Measurements from ENCODE around the gene GAL.

The GAL gene

DNA sequence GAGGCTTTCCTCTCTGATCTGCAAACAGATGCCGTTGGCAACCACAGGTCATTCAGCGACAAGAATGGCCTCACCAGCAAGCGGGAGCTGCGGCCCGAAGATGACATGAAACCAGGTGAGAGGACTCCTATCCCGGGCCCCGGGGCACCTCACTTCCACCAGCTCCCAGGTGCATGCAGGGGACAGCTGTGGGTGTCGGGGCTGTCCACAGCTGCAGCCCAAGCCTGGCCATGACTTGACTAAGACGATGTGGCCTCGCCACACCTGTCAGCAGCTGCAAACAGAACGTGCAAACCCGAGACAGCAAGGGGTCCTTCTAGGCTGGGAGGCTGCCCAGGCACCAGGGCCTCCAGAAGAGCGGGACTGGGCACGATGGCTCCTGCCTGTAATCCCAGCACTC lies 3.6 kb downstream of the GAL start:
- no peak for DNase-seq (ENCODE audit: low read depth)

DNA sequence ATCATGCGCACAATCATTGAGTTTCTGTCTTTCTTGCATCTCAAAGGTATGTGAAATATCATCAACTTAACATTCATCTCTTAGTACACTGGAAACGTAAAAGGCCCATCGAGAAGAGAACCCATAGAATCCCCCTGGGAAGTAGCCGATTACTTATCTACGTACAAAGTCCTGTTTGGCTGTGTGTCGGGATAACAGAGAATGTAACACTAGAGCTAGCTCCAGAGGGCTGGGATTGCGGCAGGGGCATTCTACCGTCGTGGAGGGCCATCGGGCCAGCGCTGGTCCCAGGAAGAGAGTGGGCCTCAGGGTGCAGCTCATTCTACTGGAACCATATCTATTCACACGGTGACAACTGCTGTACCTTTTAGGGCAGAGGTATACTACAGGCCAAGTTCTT lies 4.5 kb downstream of the GAL start:
- TF ChIP-seq, protein P1, sequence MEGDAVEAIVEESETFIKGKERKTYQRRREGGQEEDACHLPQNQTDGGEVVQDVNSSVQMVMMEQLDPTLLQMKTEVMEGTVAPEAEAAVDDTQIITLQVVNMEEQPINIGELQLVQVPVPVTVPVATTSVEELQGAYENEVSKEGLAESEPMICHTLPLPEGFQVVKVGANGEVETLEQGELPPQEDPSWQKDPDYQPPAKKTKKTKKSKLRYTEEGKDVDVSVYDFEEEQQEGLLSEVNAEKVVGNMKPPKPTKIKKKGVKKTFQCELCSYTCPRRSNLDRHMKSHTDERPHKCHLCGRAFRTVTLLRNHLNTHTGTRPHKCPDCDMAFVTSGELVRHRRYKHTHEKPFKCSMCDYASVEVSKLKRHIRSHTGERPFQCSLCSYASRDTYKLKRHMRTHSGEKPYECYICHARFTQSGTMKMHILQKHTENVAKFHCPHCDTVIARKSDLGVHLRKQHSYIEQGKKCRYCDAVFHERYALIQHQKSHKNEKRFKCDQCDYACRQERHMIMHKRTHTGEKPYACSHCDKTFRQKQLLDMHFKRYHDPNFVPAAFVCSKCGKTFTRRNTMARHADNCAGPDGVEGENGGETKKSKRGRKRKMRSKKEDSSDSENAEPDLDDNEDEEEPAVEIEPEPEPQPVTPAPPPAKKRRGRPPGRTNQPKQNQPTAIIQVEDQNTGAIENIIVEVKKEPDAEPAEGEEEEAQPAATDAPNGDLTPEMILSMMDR (IDR thresholded peaks at IDR 0.05; ENCODE audit: low read length, missing control alignments) = no peak
- no peak overlapping the region for H3K4me3 ChIP-seq (replicated peaks; ENCODE audit: low read depth, low read length)
- no peak for DNase-seq (ENCODE audit: low read depth)

More for the DNA sequence above, 3.6 kb downstream of the GAL start:
- TF ChIP-seq, protein P1 (IDR thresholded peaks at IDR 0.05; ENCODE audit: low read length, missing control alignments) = no peak
- no peak overlapping the region for H3K4me3 ChIP-seq (replicated peaks; ENCODE audit: low read depth, low read length)

DNA sequence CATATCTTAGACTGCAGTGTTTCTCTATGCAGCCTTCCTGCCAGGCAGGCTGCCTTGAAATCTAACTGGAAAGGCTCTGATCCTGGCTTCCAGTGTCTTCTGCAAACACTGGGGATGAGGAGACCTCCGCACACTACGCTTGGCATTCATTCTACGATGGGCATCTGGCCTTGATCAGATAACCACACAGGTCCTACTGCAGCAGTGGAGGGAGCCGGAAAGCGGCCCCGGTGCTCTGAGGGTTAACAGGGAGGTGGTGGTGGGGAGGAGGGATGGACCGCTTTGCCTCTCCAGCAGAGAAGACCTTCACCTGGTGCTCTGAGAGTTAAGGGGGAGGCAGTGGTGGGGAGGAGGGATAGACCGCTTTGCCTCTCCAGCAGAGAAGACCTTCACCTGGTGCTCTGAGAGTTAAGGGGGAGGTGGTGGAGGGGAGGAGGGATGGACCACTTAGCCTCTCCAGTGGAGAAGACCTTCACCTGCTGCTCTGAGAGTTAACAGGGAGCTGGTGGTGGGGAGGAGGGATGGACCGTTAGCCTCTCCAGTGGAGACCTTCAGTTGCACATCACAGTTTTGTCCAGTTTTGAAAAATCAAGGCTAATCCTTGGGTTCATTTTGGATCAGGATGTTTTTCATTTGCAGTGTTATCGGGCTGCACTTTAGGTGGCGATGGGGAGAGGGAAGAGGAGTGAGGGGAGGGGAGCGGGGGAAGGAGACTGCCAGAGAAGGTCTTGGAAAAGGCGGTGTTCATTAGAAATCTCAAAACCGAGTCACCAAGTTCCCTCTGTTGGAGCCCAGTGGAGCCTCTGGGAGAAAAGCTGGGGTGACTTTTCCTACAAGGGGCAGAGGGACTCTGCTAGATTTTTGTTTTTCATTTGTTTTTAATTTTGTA lies 5.6 kb downstream of the GAL start:
- TF ChIP-seq, protein P1 (IDR thresholded peaks at IDR 0.05; ENCODE audit: low read length, missing control alignments) = no peak
- H3K4me3 ChIP-seq (replicated peaks; ENCODE audit: low read depth, low read length) = no peak overlapping the region
- DNase-seq (ENCODE audit: low read depth) = no peak

DNA sequence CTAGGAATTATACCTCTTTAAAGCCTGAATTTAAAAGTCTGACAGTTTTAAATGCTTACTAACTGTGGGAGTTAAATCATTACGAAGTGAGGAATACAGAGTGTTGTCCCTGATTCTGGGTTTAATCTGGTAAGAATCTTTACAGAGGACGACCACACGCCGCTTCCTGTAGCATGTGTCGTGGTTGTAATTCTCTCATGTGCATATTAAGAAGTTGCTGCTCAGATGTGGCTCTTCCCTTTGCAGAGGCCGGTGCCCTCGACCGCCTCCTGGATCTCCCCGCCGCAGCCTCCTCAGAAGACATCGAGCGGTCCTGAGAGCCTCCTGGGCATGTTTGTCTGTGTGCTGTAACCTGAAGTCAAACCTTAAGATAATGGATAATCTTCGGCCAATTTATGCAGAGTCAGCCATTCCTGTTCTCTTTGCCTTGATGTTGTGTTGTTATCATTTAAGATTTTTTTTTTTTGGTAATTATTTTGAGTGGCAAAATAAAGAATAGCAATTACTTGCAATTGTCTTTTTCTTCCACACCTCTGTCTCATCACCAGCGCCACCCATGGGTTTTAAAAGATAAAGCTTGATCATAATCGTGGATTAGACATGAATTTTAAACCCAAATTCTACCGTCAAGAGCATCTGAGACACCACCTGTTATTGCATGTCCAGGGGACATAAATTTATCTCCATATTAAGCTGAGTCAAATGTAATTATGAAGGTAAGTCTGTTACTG lies 6.5 kb downstream of the GAL start:
- no peak overlapping the region for H3K4me3 ChIP-seq (replicated peaks; ENCODE audit: low read depth, low read length)
- DNase-seq (ENCODE audit: low read depth) = no peak
- TF ChIP-seq, protein P1 (IDR thresholded peaks at IDR 0.05; ENCODE audit: low read length, missing control alignments) = no peak

DNA sequence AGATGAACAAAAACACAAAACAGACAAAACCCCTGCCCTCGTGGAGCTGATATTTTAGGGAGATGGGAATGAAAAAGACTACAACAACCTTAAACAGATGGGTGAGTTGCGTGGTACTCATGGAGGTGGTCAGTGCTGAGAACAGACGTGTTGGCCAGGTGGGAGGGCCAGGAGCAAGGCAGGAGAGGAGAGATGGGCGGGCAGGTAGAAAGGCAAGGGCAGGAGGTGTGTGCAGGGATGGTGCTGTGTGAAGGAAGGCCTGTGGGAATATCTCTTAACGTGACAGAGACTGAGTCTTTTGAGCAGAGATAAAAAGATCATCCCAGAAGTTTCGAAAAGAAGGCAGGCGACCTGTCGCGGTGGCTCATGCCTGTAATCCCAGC lies 7.0 kb downstream of the GAL start:
- no peak overlapping the region for H3K4me3 ChIP-seq (replicated peaks; ENCODE audit: low read depth, low read length)
- no peak for DNase-seq (ENCODE audit: low read depth)
- TF ChIP-seq, protein P1 (IDR thresholded peaks at IDR 0.05; ENCODE audit: low read length, missing control alignments) = no peak

DNA sequence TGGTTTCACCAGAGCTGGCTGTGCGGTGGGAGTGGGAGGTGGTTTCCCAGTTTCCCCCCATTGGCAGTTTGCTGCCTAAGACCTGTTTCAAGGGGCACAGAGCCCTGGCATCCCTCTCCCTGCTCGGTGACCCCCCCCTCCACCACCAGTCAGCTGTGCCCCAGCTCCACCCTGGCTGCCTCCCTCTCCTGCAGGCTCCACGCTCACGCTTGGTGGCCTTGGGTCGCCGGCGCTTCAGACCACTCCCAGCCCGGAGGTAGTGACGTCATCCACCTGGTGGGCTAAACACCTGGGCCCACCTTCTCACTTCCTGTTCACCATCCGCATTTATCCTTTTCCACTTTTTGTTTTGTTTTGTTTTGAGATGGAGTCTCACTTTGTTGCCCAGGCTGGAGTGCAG lies 7.8 kb downstream of the GAL start:
- DNase-seq (ENCODE audit: low read depth) = no peak
- H3K4me3 ChIP-seq (replicated peaks; ENCODE audit: low read depth, low read length) = no peak overlapping the region
- TF ChIP-seq, protein P1 (IDR thresholded peaks at IDR 0.05; ENCODE audit: low read length, missing control alignments) = no peak
